ENCODE data around the gene TMEM200C. TPM values are rescaled to one million over a fixed set of nuclear protein-coding genes. Genes with fewer than 3 reads are reported as not detected.

TMEM200C gene
- under 1 TPM; under 0.01 to 0.16 (median 0.13) TPM for total RNA-seq

DNA sequence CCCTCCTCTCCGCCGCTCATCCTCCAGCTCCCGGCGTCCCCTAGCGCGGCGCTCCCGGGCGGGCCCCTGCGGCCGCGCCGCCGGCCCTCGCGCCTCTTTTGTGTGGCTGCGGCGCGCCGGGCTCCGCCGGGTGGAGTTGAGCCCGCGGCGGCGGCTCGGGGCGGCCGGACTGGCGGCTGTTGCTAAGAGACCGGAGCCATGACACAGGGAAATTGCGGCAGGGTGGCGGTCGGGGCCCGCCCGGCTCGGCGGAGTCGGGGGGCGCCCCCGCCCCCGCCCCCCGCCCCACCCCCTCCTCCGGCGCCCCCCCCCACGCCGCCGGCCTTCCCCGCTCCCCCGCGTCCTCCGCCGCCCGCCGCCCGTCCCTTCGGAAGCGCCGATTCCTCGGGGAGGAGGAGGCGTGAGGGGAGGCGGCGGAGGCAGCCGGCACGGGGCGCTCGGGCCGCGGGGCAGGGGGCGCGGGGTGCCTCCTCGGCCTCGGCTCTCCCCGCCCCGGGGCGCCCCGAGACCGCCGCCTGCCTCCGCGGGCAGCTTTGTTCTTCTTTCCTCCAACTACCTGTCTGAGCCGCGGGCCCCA is at the start of gene TMEM200C:
TMEM200C (minus strand) TSS at position 224 of the 577 bp plus-strand sequence. CDS start 3,459 bp downstream, outside the sequence.
- H3K4me3 ChIP-seq = peak within 1 kb of the TSS; percentile 31 to 56
- H3K36me3 ChIP-seq = no peaks in the 10 kb centered on the region
- H3K4me1 ChIP-seq = peaks cover 0 to 35% (median 15%) of the 10 kb centered on the region in 3 donors
- ATAC-seq = peak; percentile 41
- H3K27me3 ChIP-seq = peaks cover 96% of the 10 kb centered on the region
- no CpG with 5 or more reads among the region's 83 CpGs for WGBS, 2 donors (ENCODE audit: low coverage in 1 of 2)
- no peak for TF ChIP-seq POLR2A (IDR thresholded peaks at IDR 0.05)
- no peak for TF ChIP-seq EP300 (IDR thresholded peaks at IDR 0.05)
- H3K9me3 ChIP-seq = no peaks in the 10 kb centered on the region
- H3K27ac ChIP-seq = peak within 1 kb of the TSS in 2 of 4 donors; percentile 62 to 67

DNA sequence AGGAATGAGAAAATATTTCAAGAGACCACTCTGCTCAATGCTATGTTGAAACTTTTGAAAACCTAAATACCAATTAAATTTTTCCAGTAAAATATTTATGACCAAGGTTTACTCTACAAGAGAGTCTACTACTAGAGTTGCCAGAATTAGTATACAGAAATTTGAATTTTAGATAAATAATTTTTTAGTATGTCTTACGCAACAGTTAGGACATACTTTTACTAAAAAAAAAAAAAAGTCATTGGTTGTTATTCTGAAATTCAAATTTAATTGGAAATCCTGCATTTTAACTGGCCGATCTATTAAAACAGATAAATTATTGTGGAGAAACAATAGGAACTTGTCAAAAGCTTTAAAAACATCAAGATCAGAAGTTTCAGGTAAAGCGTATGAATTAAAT is 49.1 kb upstream of the TMEM200C start:
- Histone ChIP-seq H3K36me3 (no peaks in the 10 kb centered on the region), H3K9me3 (no peaks in the 10 kb centered on the region), H3K4me3 (no peak overlapping the region), H3K4me1 (no peaks in the 10 kb centered on the region), H3K27ac (no peak overlapping the region), H3K27me3 (peaks cover 8% of the 10 kb centered on the region)
- WGBS, 2 donors (ENCODE audit: low coverage in 1 of 2) = 94 to 99% methylated on average over 3 of the region's 3 CpGs
- ATAC-seq = no peak
- TF ChIP-seq POLR2A (IDR thresholded peaks at IDR 0.05) (no peak), POLR2AphosphoS5 (IDR thresholded peaks at IDR 0.05) (no peak), EP300 (IDR thresholded peaks at IDR 0.05) (no peak)
- TF ChIP-seq, protein P1, sequence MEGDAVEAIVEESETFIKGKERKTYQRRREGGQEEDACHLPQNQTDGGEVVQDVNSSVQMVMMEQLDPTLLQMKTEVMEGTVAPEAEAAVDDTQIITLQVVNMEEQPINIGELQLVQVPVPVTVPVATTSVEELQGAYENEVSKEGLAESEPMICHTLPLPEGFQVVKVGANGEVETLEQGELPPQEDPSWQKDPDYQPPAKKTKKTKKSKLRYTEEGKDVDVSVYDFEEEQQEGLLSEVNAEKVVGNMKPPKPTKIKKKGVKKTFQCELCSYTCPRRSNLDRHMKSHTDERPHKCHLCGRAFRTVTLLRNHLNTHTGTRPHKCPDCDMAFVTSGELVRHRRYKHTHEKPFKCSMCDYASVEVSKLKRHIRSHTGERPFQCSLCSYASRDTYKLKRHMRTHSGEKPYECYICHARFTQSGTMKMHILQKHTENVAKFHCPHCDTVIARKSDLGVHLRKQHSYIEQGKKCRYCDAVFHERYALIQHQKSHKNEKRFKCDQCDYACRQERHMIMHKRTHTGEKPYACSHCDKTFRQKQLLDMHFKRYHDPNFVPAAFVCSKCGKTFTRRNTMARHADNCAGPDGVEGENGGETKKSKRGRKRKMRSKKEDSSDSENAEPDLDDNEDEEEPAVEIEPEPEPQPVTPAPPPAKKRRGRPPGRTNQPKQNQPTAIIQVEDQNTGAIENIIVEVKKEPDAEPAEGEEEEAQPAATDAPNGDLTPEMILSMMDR (IDR thresholded peaks at IDR 0.05) = no peak

DNA sequence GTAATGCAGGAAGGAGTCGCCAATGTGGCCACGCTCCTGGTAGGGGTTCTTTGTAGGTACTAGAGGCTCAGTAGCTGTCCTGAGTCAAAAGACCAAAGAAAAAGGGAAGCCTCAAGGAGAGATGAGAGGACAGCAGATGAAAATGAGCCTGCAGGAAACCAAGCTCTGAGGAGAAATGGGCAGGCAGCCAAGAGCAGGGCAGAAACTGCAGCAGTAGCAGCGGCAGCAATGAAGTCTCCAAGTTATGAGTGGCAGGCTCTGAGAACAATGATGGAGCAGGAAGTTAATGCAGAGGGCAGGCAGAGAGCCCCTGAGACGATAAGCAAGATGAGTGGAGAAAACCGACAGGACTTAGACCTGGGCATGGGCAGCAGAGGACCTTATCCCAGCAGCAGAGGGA is 48.2 kb upstream of the TMEM200C start:
- ATAC-seq = no peak
- TF ChIP-seq, protein P1 (IDR thresholded peaks at IDR 0.05) = no peak
- TF ChIP-seq EP300 (IDR thresholded peaks at IDR 0.05) (no peak), POLR2AphosphoS5 (IDR thresholded peaks at IDR 0.05) (no peak), POLR2A (IDR thresholded peaks at IDR 0.05) (no peak)
- Histone ChIP-seq H3K4me1 (no peaks in the 10 kb centered on the region), H3K36me3 (no peaks in the 10 kb centered on the region), H3K27ac (no peak overlapping the region), H3K27me3 (peaks cover 8% of the 10 kb centered on the region), H3K4me3 (no peak overlapping the region), H3K9me3 (no peaks in the 10 kb centered on the region)
- WGBS, 2 donors (ENCODE audit: low coverage in 1 of 2) = 22 to 55% methylated on average over 3 to 5 of the region's 5 CpGs

DNA sequence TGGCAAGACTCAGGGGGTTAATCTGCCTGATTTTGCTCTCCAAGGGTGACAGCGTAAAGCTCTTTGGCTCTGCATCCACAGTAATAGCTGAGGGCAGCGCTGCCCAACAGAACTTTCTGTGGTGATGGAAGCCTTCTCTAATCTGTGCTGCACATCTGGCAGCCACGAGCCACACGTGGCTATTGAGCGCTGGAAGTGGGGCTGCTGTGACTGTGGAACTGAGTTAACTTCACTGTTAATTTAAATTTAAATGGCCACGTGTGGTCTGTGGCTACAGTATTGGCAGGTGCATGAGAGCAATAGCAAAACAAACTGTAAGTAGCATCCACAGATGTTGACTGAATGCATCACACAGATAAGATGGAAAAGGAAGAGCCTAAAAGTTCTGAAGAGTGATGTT is 47.3 kb upstream of the TMEM200C start:
- Histone ChIP-seq H3K4me3 (no peak overlapping the region), H3K27ac (no peak overlapping the region), H3K4me1 (no peaks in the 10 kb centered on the region), H3K9me3 (no peaks in the 10 kb centered on the region), H3K27me3 (peaks cover 8% of the 10 kb centered on the region), H3K36me3 (no peaks in the 10 kb centered on the region)
- TF ChIP-seq, protein P1 (IDR thresholded peaks at IDR 0.05) = no peak
- TF ChIP-seq EP300 (IDR thresholded peaks at IDR 0.05) = no peak
- TF ChIP-seq POLR2AphosphoS5 (IDR thresholded peaks at IDR 0.05) = no peak
- TF ChIP-seq POLR2A (IDR thresholded peaks at IDR 0.05) = no peak
- no peak for ATAC-seq
- 32 to 100% methylated on average over 2 to 4 of the region's 6 CpGs for WGBS, 2 donors (ENCODE audit: low coverage in 1 of 2)

DNA sequence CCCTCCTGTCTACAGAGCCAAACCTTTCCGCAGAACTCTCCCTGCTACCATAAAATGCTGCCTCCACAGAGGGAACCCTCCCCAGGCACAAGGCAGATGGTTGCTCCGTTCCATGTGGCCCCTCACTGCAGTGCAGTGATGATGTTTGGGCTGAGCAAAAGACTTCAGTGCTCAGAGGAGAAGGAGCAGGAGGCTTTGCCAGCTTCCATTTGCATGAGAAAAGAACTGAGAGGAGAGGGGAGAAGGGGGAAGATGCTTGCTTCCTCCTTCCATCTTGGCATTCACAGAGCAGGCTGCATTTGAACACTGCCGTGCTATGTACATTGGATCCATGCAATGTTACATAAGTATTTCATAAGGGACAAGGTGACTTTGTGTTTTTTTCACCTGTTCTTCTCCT is 46.6 kb upstream of the TMEM200C start:
- Histone ChIP-seq H3K4me3 (no peak overlapping the region), H3K27me3 (peaks cover 8% of the 10 kb centered on the region), H3K4me1 (no peaks in the 10 kb centered on the region), H3K9me3 (no peaks in the 10 kb centered on the region), H3K36me3 (no peaks in the 10 kb centered on the region), H3K27ac (no peak overlapping the region)
- WGBS, 2 donors (ENCODE audit: low coverage in 1 of 2) = 50 to 60% methylated on average over 2 to 3 of the region's 3 CpGs
- TF ChIP-seq EP300 (IDR thresholded peaks at IDR 0.05) (no peak), POLR2AphosphoS5 (IDR thresholded peaks at IDR 0.05) (no peak), POLR2A (IDR thresholded peaks at IDR 0.05) (no peak)
- TF ChIP-seq, protein P1 (IDR thresholded peaks at IDR 0.05) = no peak
- ATAC-seq = no peak

Data from gastroesophageal sphincter (tissue), 4 donors.